K562 (cell line): ENCODE results near the gene DCUN1D2. TPM values are rescaled to one million over a fixed set of nuclear protein-coding genes. Genes with fewer than 3 reads are reported as not detected.

Source experiments
- DLX4 ChIP-seq: fragments of 250-450 bp; sonication (Bioruptor Pico); IDR thresholded peaks from 2 replicates; pipeline ENCODE4 v1.6.1; 2021; ENCODE audit warnings: mild to moderate bottlenecking
- EWSR1 ChIP-seq: fragments of 450-650 bp; IDR thresholded peaks from 2 replicates; pipeline ENCODE4 v1.6.1; 2018; ENCODE audit warnings: borderline replicate concordance, mild to moderate bottlenecking, low read depth, moderate library complexity; ENCODE audit not compliant: partially characterized antibody
- MTA2 ChIP-seq: fragments of 450-650 bp; IDR thresholded peaks from 2 replicates; pipeline ENCODE4 v1.6.1; 2016; ENCODE audit warnings: low read depth
- REST ChIP-seq, 2 experiments: fragments of 450-650 bp; formaldehyde crosslinking in 1 of 2; IDR thresholded peaks; 2 replicates each; pipeline versions ENCODE4 v1.4.0 to v1.6.1; 2014 to 2020; ENCODE audit warnings: mild to moderate bottlenecking in 2 of 2, borderline replicate concordance in 1 of 2, low read depth in 1 of 2
- SLC30A9 ChIP-seq: fragments of 250-450 bp; sonication (Bioruptor Pico); IDR thresholded peaks from 2 replicates; pipeline ENCODE4 v1.8.0; 2022; ENCODE audit warnings: mild to moderate bottlenecking, moderate library complexity
- TAF7 ChIP-seq: fragments of 450-650 bp; IDR thresholded peaks from 2 replicates; pipeline ENCODE4 v1.6.1; 2016; ENCODE audit warnings: missing genetic modification characterization, missing compliant biosample characterization
- ZNF282 ChIP-seq: sonication (generic); formaldehyde crosslinking; IDR thresholded peaks from 2 replicates; pipeline ENCODE4 v1.8.1; 2023; ENCODE audit warnings: missing genetic modification reagents
- polyA plus RNA-seq, 8 experiments: library from polyadenylated mRNA; depleted of rRNA in 4 of 8; stranded (reverse) in 5 of 8; unstranded in 3 of 8; fragments of >200 nt; fragmentation: Nextera tagmentation in 2 of 8; fragmentation: Illumina TruSeq in 1 of 8; extraction: Ambion mirVana in 2 of 8; extraction: Trizol in 1 of 8; gene quantifications; 2 replicates each; pipeline versions ENCODE4 v1.2.1 to v1.2.3, GENCODE V29; 2011 to 2014; ENCODE audit warnings: inconsistent platforms in 1 of 8, missing spikeins in 1 of 8
- total RNA-seq, 7 experiments: library from RNA; depleted of rRNA in 6 of 7; stranded (reverse); fragments of >200 nt in 6 of 7; fragmentation: Illumina TruSeq in 2 of 7; extraction: Trizol in 2 of 7; gene quantifications; 2 replicates each; pipeline versions ENCODE4 v1.2.1 to v1.2.3, GENCODE V29; 2011 to 2021; ENCODE audit warnings: low replicate concordance in 1 of 7

DCUN1D2 gene
- total and polyA plus RNA-seq, 9 of the 15 experiments (the other 6 are each of a cell fraction or from before 2014, with no cell fraction given): 2.1 to 16.8 (median 11.1) TPM

GRCh38 chr13:113509989-113510388, 19.5 kb upstream of the DCUN1D2 start (continued):
- TF ChIP-seq REST (IDR thresholded peaks at IDR 0.05; ENCODE audit: borderline replicate concordance) (no peak), REST (CRISPR knock-in tag; IDR thresholded peaks at IDR 0.05; ENCODE audit: low read depth) (no peak), TAF7 (tag) (no peak), EWSR1 (no peak), SLC30A9 (CRISPR knock-in tag) (no peak), DLX4 (CRISPR knock-in tag) (no peak), MTA2 (no peak), ZNF282 (no peak)
